Posterior cingulate gyrus (tissue), 11 donors: ENCODE measurements around the gene NUP205.
A peak's percentile ranks its signal among the peaks of the same experiment; 100 is the strongest.
"Not testable (repeated sequence)": the region's sequence is repeated elsewhere in the genome, so short reads cannot be mapped to it uniquely, and the experiment has no call there.

Experiments
- DNase-seq, 10 donors: peaks; one replicate each; pipeline versions ENCODE4 v3.0.0 to v3.0.0-alpha.2; 2020 to 2021; ENCODE audit warnings: mixed read lengths in 3 of 10
- intact Hi-C: fragments of 100-400 bp; cut with DNase I; formaldehyde crosslinking; loops from one replicate; pipeline ENCODE4 v1.15.1; 2023

Gene NUP205

DNA sequence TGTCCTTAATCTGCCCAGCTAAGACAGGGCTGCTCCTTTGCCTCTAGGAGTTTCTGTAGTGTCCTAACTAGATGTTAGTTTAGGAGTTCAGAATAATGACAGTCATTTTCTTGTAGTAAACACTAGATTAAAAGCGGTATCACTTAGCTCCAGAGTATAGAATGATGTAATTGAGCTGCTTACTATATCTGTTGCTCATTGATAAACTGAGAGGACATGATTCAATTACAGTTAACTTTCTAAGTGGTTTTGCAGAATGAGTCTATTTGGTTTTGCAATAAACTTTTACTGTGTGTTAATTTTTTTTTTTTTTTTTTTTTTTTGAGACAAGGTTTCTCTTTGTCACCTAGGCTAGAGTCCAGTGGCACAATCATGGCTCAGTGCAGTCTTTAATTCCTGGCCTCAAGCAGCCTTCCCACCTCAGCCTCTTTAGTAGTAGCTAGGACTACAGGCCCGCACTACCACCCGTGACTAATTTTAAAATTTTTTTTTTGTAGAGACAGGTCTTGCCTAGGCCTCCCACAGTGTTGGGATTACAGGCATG, 106.4 kb downstream of the NUP205 start:
- DNase-seq, result no peak
- intact Hi-C loops, result loop anchor here (5.0 to 10.0 kb wide), 3 partner anchors 311 to 452 kb away; partner anchors contain the start of genes MTPN and WDR91

- no peak for DNase-seq
- intact Hi-C loops, result loop anchor here (10.0 kb wide), 1 partner anchor 310 kb away; the partner anchor contains the start of gene MTPN
Measured at GRCh38 chr7:135665042-135665441, 107.3 kb downstream of the NUP205 start.

DNA sequence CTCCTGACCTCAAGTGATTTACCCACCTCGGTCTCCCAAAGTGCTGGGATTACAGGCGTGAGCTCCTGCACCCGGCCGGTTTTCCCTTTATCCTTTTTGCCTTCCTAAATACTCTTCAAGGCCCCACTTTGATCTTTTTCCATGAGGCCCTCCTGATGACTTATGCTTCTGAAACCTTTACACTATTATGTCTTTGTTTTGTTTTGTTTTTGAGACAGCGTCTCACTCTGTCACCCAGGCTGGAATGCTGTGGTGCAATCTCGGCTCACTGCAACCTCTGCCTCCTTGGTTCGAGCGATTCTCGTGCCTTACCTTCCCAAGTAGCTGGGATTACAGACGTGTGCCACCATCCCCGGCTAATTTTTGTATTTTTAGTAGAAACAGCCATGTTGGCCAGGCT, 108.4 kb downstream of the NUP205 start:
- intact Hi-C loops, result loop anchor here (10.0 kb wide), 1 partner anchor 309 kb away; the partner anchor contains the start of gene MTPN
- DNase-seq, result no peak

- intact Hi-C loops, result loop anchor here (10.0 kb wide), 1 partner anchor 308 kb away; the partner anchor contains the start of gene MTPN
- no peak for DNase-seq
Measured at GRCh38 chr7:135666846-135667245, 109.1 kb downstream of the NUP205 start.

DNA sequence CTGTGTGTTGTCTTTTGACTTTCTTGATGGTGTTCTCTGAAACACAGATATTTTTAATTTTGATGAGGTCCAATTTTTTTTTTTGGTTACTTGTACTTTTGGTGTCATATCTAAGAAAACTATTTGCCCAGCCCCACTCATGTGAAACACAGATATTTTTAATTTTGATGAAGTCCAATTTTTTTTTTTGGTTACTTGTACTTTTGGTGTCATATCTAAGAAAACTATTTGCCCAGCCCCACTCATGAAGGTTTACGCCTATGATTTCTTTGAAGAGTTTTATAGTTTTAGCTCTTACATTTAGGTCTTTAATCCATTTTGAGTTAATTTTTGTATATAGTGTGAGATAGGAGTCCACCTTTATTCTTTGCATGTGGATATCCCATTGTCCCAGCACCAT, 109.9 kb downstream of the NUP205 start:
- intact Hi-C loops, result loop anchor here (10.0 kb wide), 1 partner anchor 307 kb away; the partner anchor contains the start of gene MTPN
- DNase-seq, result not testable (repeated sequence)

GRCh38 chr7:135668852-135669395, 111.2 kb downstream of the NUP205 start:
- intact Hi-C loops, result loop anchor here (10.0 kb wide), 1 partner anchor 306 kb away; the partner anchor contains the start of gene MTPN

DNA sequence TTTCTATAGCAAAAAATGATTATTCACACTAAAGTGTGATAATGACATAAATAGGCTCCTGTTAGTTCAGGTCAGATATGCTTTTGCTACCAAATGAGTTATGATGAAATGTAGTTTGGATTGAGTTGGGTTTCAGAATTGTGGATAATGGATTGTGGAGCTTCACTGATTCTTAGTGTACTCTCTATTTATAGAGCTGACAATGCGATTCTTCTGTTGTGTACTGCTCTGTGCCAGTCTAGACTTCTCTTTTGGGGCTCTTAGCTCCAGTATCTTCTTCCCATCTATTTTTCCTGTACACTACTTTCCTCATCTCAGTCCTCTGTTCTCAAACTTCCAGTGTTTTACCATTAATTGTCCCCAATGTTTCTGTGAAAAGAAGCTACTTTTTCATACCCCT, 112.1 kb downstream of the NUP205 start:
- DNase-seq, result no peak
- intact Hi-C loops, result loop anchor here (10.0 kb wide), 1 partner anchor 305 kb away; the partner anchor contains the start of gene MTPN

More at GRCh38 chr7:135668852-135669395, 111.2 kb downstream of the NUP205 start:
- DNase-seq, result not testable (repeated sequence)

DNA sequence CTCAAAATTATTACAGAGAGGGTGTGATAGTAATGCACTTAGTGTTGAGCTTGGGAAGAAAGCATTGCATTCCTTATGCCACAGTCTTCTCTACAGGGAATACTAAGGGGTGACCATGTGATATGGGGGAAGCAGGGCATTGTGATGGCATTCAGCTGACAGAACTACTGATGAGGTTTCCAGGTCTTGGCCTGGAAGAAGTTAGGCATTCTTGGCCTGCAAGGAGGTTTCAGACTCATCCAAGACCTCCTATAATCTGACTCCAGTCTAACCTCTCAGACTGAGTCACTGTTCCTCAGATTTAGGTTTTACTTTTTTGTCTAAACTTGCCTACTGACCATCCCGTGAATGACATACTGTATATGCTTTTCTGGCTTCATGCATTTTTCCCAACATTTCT, 112.5 kb downstream of the NUP205 start:
- DNase-seq, result no peak
- intact Hi-C loops, result no loop called here

- DNase-seq, result no peak
- intact Hi-C loops, result no loop called here
Measured at GRCh38 chr7:135672560-135673359, 115.0 kb downstream of the NUP205 start.

DNA sequence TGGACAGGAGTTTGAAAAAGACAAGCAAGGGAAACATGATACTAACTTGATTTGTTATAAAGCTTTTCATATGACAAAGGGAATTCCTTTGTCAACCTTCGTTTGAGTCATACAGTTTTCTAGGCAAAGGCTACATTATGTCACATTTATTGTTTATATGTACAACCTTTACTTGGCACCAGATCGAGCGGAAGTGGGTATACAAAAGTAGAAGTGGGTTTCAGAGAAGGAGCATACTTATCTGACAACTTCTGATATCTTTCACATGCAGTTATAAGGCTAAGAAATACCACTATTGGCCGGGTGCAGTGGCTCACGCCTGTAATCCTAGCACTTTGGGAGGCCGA, 115.6 kb downstream of the NUP205 start:
- intact Hi-C loops, result no loop called here
- DNase-seq, result no peak

DNA sequence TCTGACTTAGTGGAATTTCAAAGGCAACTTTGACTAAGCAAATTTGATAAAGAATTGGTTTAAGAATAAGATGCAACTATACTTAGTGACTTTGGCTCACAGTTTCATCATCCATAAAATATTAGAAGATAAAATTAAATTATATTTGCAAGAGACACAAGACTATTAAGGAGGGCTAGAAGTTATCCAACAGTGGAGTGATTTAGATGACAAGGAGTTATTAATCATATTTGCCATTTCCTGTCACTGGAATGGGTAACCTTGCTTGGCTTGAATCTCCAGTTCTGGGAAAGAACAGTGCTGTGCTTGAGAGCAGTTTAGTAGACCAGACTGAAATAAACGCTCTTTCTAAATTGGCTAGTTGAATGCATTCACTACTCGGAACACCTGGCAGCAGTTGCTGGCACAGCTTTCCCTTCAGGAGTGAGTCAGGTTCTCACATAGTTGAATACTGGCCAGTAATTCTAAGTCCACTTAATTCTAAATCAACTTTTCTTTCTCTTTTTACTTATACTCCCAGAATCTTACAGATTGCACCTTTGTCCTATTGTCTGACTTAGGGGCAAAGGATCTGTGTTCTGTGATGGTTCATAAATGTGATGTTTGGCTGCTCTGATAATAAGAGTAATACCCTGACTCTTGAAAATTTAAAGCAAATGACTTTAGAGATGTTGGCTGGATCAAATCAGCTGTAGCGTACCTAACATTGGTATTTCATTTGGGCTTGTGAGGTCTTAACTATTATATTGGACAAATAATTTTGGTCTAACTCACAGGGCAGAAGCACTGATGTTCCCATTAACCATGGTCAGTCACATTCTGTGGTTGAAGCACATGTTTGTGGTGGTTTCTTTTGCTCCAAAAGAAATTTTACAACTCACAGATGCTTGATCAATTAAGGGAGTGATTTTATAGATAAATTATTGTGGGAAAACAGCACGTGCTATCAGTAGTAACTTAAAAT, 121.2 kb downstream of the NUP205 start:
- peak in 2 of 10 donors; percentile 13 to 52 for DNase-seq
- intact Hi-C loops, result no loop called here

DNA sequence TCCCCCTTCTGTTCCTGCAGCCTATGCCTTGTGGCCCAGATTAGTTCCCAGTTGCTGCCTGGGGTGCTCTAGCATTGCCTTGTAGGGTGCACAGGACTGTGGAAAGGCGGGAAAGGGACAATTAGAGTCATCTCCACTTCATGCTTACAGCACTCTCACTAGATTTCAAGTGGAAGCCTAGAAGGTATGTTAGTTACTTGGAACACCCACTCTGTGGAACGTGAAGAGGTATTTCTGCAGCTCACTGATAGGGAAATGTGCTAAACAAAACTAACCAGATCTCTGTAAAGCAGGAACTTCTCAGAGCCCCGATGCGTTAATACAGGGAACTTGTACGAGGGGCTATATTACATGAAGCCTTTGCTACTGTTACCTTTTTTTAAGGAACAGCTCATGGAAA, 124.0 kb downstream of the NUP205 start:
- DNase-seq, result no peak
- intact Hi-C loops, result no loop called here

DNA sequence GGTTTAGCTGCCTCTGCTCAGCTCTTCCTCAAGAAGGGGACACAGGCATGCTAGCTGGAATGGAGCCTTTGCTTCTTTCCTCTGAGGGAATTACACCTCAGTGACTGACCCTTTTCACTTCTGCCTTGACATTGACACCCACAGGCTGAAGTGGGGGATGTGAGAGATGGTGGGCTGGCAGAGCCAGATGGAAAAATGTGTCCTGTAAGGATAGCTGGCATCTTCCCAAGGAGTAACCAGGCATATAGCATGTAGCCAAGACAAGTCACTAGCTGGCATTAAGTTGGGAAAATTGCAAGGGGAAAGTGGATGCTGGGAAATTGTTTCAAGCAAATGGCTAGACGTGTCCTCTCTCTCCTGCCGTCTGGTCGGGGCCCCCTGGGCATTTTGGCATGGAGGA, 124.5 kb downstream of the NUP205 start:
- intact Hi-C loops, result no loop called here
- no peak for DNase-seq

DNA sequence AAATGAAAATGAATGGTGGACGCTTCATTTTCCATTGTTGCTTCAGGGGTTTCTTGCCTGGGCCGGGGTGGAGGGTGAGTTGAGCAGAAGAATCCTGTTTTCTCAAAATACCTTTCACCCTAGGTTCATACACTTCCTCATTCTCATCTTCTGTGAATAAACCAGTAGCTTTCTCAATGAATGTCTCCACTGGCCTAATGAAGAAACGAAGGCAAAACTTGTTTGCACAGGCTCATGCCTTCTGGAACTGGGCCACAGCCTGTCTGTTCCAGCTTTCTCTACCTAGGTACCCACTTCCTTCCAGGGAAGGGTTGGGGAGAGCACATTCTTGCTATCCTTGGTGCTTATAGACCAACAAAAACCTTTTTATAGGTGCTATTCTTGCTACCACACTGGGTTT, 125.9 kb downstream of the NUP205 start:
- no peak for DNase-seq
- intact Hi-C loops, result no loop called here

- intact Hi-C loops, result no loop called here
- no peak for DNase-seq
Measured at GRCh38 chr7:135684136-135684535, 126.4 kb downstream of the NUP205 start.

GRCh38 chr7:135684699-135685098, 127.0 kb downstream of the NUP205 start:
- intact Hi-C loops, result no loop called here
- DNase-seq, result no peak

- no peak for DNase-seq
- intact Hi-C loops, result no loop called here
Measured at GRCh38 chr7:135685306-135686084, 127.8 kb downstream of the NUP205 start.

DNA sequence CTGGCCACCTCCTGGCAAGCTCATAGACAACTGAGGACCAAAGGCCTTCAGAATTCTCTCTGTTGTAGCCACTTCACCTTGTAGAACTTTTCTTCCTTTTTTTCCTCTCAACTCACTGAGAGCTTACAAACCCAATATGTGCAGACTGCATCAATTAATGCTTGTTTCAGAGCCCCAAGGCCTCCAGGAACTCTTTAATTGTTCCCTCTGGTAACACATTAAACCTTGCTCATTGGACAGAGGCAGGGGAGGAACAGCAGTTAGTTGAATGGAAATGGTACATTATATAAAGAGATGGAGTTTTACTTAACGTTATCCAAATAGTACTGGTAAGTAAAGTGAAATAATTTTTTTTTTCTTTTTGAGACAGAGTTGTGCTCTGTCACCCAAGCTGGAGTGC, 129.7 kb downstream of the NUP205 start:
- no peak for DNase-seq
- intact Hi-C loops, result no loop called here

DNA sequence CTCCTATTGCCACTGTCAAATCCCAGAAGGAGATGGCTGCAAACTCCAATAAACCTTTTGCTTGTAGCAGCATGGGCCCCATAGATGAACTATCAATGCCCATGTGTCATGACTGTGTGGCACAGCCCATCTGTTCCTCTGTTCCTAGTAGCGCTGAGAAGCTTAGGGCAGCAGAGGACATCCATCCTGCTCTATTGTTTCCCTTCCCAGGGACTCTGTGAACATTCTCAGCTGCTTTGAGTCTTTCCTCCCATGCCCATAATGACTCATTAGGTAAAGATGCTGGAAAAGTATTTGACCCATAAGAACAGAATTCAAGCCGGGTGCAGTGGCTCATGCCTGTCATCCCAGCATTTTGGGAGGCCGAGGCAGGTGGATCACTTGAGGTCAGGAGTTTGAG, 132.8 kb downstream of the NUP205 start:
- intact Hi-C loops, result no loop called here
- no peak for DNase-seq

GRCh38 chr7:135692055-135692454, 134.3 kb downstream of the NUP205 start:
- no peak for DNase-seq
- intact Hi-C loops, result no loop called here
